Osteoblast (primary cell): ENCODE data around the gene PDIA2. TPM values are rescaled to one million over a fixed set of nuclear protein-coding genes. Genes with fewer than 3 reads are reported as not detected.

Experiments
- DNase-seq: peaks from one replicate; pipeline ENCODE4 v3.0.0; 2011; ENCODE audit warnings: low spot score, mixed read lengths; ENCODE audit not compliant: insufficient read length; ENCODE audit errors: missing footprints
- H2AFZ ChIP-seq: 2 replicates; pipeline ENCODE4 v1.6.0; 2011; ENCODE audit warnings: mild to moderate bottlenecking, low read length
- H3K27ac ChIP-seq: 2 replicates; pipeline ENCODE4 v1.5.1; 2011; ENCODE audit warnings: mild to moderate bottlenecking, low read depth, low read length, moderate library complexity
- H3K27me3 ChIP-seq: 2 replicates; pipeline ENCODE4 v1.6.0; 2012; ENCODE audit warnings: mild to moderate bottlenecking, control low read depth, inconsistent platforms, low read length, moderate library complexity; ENCODE audit not compliant: insufficient read depth
- H3K36me3 ChIP-seq: 2 replicates; pipeline ENCODE4 v1.5.1; 2011; ENCODE audit warnings: mild to moderate bottlenecking, low read length, control low read depth, moderate library complexity; ENCODE audit not compliant: insufficient read depth
- H3K4me1 ChIP-seq: 2 replicates; pipeline ENCODE4 v1.5.1; 2011; ENCODE audit warnings: mild to moderate bottlenecking, low read length, control low read depth, moderate library complexity; ENCODE audit not compliant: insufficient read depth
- H3K4me2 ChIP-seq: 2 replicates; pipeline ENCODE4 v1.6.0; 2011; ENCODE audit warnings: mild to moderate bottlenecking, low read length; ENCODE audit not compliant: insufficient read depth
- H3K4me3 ChIP-seq: fragments of 200-600 bp; sonication (generic); 3 replicates; pipeline ENCODE4 v1.5.1; 2012; ENCODE audit warnings: mild to moderate bottlenecking, low read length, inconsistent platforms; ENCODE audit not compliant: insufficient read depth
- H3K79me2 ChIP-seq: 2 replicates; pipeline ENCODE4 v1.6.0; 2012; ENCODE audit warnings: mild to moderate bottlenecking, low read length, control low read depth, inconsistent platforms; ENCODE audit not compliant: insufficient read depth
- H3K9me3 ChIP-seq: 2 replicates; pipeline ENCODE4 v1.5.1; 2011; ENCODE audit warnings: low read depth, low read length, control low read depth
- H4K20me1 ChIP-seq: 2 replicates; pipeline ENCODE4 v1.6.0; 2012; ENCODE audit warnings: mild to moderate bottlenecking, low read length, control low read depth; ENCODE audit not compliant: insufficient read depth
- total RNA-seq: library from RNA; depleted of rRNA; stranded (reverse); fragments of >200 nt; gene quantifications from 2 replicates; pipeline ENCODE4 v1.2.3, GENCODE V29; 2012
- TF ChIP-seq, protein P1 (sequence below): IDR thresholded peaks from 2 replicates; pipeline ENCODE4 v1.5.1; 2011; ENCODE audit warnings: mild to moderate bottlenecking, low read depth, low read length, moderate library complexity; ENCODE audit errors: extremely low read depth

The PDIA2 gene
- total RNA-seq, 1 donor: not detected

DNA sequence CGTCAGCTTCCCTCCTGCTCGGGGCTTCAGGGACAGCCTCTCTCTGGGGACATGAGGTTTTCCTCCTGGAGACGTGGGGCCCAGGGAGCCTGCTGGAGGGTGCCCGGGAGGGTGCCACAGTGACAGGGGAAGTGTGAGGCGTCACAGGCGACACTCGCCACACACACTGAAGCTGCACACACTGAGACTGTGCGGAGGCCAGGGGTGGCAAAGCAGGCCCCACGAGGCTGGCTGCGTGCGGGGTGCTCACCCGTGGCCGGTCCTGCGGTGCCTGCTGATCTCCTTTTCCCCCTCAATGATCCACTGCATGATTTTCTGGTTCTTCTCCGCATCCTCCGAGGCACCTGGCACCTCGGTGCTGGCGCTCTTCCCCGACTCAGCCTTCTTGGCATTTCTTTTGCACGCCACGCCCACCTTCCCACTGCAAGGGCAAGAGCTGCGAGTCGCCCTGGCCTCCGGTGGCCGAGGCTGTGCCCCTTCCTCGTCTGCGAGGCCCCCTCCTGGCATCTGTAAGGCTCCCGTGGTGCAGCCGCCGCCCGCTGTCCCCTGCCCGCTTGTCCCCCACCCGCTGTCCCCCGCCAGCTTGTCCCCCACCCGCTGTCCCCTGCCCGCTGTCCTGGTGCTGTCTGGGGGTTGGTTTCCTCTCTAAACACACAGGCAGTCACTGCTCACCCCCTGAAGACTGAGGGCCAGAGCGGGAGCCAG lies 14.0 kb downstream of the PDIA2 start:
- H3K27me3 ChIP-seq: no peaks in the 10 kb centered on the region
- H4K20me1 ChIP-seq: no peaks in the 10 kb centered on the region
- DNase-seq: no peak
- H3K4me3 ChIP-seq: no peak overlapping the region
- no peaks in the 10 kb centered on the region for H3K4me1 ChIP-seq
- no peak overlapping the region for H2AFZ ChIP-seq
- H3K27ac ChIP-seq: no peak overlapping the region
- H3K79me2 ChIP-seq: no peaks in the 10 kb centered on the region
- H3K9me3 ChIP-seq: no peaks in the 10 kb centered on the region
- TF ChIP-seq, protein P1, sequence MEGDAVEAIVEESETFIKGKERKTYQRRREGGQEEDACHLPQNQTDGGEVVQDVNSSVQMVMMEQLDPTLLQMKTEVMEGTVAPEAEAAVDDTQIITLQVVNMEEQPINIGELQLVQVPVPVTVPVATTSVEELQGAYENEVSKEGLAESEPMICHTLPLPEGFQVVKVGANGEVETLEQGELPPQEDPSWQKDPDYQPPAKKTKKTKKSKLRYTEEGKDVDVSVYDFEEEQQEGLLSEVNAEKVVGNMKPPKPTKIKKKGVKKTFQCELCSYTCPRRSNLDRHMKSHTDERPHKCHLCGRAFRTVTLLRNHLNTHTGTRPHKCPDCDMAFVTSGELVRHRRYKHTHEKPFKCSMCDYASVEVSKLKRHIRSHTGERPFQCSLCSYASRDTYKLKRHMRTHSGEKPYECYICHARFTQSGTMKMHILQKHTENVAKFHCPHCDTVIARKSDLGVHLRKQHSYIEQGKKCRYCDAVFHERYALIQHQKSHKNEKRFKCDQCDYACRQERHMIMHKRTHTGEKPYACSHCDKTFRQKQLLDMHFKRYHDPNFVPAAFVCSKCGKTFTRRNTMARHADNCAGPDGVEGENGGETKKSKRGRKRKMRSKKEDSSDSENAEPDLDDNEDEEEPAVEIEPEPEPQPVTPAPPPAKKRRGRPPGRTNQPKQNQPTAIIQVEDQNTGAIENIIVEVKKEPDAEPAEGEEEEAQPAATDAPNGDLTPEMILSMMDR: no peak
- H3K4me2 ChIP-seq: no peak overlapping the region
- H3K36me3 ChIP-seq: peaks cover 12% of the 10 kb centered on the region

DNA sequence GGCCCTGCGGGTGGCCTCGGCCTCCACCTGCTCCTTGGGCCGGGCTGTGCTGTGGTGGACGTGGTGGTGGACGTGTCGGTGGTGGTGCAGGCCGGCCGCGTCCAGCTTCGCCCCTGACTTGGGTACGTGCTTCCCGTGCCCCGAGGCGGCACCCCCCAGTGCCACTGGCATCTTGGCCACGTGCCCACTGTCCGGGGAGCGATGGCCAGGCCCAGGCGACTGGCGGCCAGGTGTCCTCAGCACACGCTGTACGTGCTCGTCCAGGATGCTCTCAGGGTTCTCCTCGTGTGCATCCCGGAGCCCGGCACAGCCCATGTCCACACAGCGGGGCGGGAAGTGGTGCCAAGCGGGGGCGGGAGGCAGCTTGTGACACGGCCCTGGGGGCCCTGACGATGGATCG lies 14.9 kb downstream of the PDIA2 start:
- Histone ChIP-seq H3K27ac (no peak overlapping the region), H3K4me1 (no peaks in the 10 kb centered on the region), H3K36me3 (peaks cover 18% of the 10 kb centered on the region), H3K4me2 (no peak overlapping the region), H2AFZ (no peak overlapping the region), H4K20me1 (no peaks in the 10 kb centered on the region), H3K4me3 (no peak overlapping the region), H3K27me3 (no peaks in the 10 kb centered on the region), H3K79me2 (no peaks in the 10 kb centered on the region), H3K9me3 (no peaks in the 10 kb centered on the region)
- DNase-seq: no peak
- TF ChIP-seq, protein P1: no peak

DNA sequence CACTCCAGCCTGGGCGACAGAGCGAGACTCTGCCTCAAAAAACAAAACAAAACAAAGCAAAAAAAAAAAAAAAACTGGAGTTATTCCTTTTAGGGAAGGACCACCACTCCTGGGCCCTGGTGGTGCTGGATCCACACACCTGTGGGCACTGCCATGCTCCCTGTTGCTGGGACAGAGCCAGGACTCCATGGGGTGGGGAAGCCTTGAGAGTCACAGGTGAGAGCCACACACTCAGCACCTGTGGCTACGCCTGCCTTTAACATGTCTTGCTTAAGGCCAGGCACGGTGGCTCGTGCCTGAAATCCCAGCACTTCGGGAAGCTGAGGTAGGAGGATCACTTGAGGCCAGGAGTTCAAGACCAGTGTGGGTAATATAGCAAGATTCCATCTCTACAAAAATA lies 18.3 kb downstream of the PDIA2 start:
- TF ChIP-seq, protein P1: no peak

DNA sequence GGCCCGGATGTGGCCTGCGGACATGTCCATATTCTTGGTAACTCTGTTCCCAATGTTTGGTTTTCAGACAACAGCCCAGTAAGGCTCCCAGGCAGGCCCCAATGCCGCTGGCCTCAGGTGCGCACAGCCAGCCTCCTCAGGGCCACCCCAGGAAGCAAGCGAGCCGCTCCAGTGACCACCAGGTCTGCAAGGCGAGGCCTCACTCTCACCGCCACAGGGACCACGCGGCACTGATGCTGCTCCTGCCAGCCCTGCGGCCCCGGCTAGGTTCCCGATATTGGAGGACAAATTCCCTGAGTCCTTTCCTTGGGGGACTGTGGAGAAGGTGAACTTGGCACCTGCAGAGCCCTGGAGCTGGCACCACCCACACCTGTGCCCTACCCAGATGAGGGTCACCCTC lies 19.0 kb downstream of the PDIA2 start:
- no peak overlapping the region for H3K4me2 ChIP-seq
- H3K27ac ChIP-seq: no peak overlapping the region
- no peaks in the 10 kb centered on the region for H4K20me1 ChIP-seq
- H3K4me1 ChIP-seq: no peaks in the 10 kb centered on the region
- TF ChIP-seq, protein P1: no peak
- H3K4me3 ChIP-seq: no peak overlapping the region
- no peaks in the 10 kb centered on the region for H3K9me3 ChIP-seq
- DNase-seq: no peak
- H3K27me3 ChIP-seq: no peaks in the 10 kb centered on the region
- H2AFZ ChIP-seq: no peak overlapping the region
- no peaks in the 10 kb centered on the region for H3K79me2 ChIP-seq
- H3K36me3 ChIP-seq: peaks cover 30% of the 10 kb centered on the region

More for the DNA sequence above, 18.3 kb downstream of the PDIA2 start:
- no peak overlapping the region for H3K27ac ChIP-seq
- no peaks in the 10 kb centered on the region for H3K27me3 ChIP-seq
- peaks cover 27% of the 10 kb centered on the region for H3K36me3 ChIP-seq
- no peaks in the 10 kb centered on the region for H3K9me3 ChIP-seq
- H3K4me1 ChIP-seq: no peaks in the 10 kb centered on the region
- H3K4me3 ChIP-seq: no peak overlapping the region
- H2AFZ ChIP-seq: no peak overlapping the region
- no peak for DNase-seq
- no peaks in the 10 kb centered on the region for H3K79me2 ChIP-seq
- no peak overlapping the region for H3K4me2 ChIP-seq
- no peaks in the 10 kb centered on the region for H4K20me1 ChIP-seq
